ENCODE data around the gene PRXL2A.

The PRXL2A gene

GRCh38 chr10:80412486-80412885 lies 4.1 kb downstream of the PRXL2A start:
- ChIA-PET CTCF (interaction anchor here (0.6 to 1.3 kb wide), 2 partner anchors 30 to 113 kb away, joined by 3 to 4 read pairs; no protein-coding TSS in a partner anchor), POLR2A (no interaction called here)
- no peak overlapping the region for H3K27ac ChIP-seq (ENCODE audit: extremely low read depth, low read depth, low read length)

GRCh38 chr10:80413271-80413996 lies 5.1 kb downstream of the PRXL2A start:
- no peaks in the 10 kb centered on the region for H3K9me3 ChIP-seq (ENCODE audit: control insufficient read depth, insufficient read depth, low read depth, low read length)
- H3K4me1 ChIP-seq (ENCODE audit: control insufficient read depth, insufficient read depth, low read length): peaks cover 54% of the 10 kb centered on the region
- peak overlapping the region; percentile 44; the same call in 1 of the 2 replicates for H3K27ac ChIP-seq (ENCODE audit: extremely low read depth, low read depth, low read length)
- ChIA-PET POLR2A (no interaction called here), CTCF (no interaction called here)
- H3K36me3 ChIP-seq (ENCODE audit: control insufficient read depth in 2 of 2, insufficient read depth in 1 of 2, low read length in 2 of 2): peaks cover 0 to 9% of the 10 kb centered on the region in 2 experiments; a peak in 2 of 3 replicates
- H3K4me3 ChIP-seq (ENCODE audit: low read depth, low read length): no peak overlapping the region
- TF ChIP-seq, protein P1, sequence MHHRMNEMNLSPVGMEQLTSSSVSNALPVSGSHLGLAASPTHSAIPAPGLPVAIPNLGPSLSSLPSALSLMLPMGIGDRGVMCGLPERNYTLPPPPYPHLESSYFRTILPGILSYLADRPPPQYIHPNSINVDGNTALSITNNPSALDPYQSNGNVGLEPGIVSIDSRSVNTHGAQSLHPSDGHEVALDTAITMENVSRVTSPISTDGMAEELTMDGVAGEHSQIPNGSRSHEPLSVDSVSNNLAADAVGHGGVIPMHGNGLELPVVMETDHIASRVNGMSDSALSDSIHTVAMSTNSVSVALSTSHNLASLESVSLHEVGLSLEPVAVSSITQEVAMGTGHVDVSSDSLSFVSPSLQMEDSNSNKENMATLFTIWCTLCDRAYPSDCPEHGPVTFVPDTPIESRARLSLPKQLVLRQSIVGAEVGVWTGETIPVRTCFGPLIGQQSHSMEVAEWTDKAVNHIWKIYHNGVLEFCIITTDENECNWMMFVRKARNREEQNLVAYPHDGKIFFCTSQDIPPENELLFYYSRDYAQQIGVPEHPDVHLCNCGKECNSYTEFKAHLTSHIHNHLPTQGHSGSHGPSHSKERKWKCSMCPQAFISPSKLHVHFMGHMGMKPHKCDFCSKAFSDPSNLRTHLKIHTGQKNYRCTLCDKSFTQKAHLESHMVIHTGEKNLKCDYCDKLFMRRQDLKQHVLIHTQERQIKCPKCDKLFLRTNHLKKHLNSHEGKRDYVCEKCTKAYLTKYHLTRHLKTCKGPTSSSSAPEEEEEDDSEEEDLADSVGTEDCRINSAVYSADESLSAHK (tag by site-specific recombination; IDR thresholded peaks at IDR 0.05): no peak
- TF ChIP-seq ZBTB48 (tag by site-specific recombination; IDR thresholded peaks at IDR 0.05) (peak; percentile 66), EGR2 (tag by site-specific recombination; IDR thresholded peaks at IDR 0.05; ENCODE audit: low read depth) (peak; percentile 59), ZNF791 (tag by site-specific recombination; IDR thresholded peaks at IDR 0.05) (no peak), ZNF707 (tag by site-specific recombination; IDR thresholded peaks at IDR 0.05) (no peak), ZNF514 (tag by site-specific recombination; IDR thresholded peaks at IDR 0.05) (no peak), YY2 (tag by site-specific recombination; IDR thresholded peaks at IDR 0.05) (no peak), ZNF670 (tag by site-specific recombination; IDR thresholded peaks at IDR 0.05; ENCODE audit: low read depth) (no peak), ZNF354C (tag by site-specific recombination; IDR thresholded peaks at IDR 0.05; ENCODE audit: borderline replicate concordance, low read depth) (no peak), GLIS1 (tag by site-specific recombination; IDR thresholded peaks at IDR 0.05) (peak; percentile 77), ZNF19 (tag by site-specific recombination; IDR thresholded peaks at IDR 0.05; ENCODE audit: low read depth) (no peak), ZNF311 (tag by site-specific recombination; IDR thresholded peaks at IDR 0.05; ENCODE audit: borderline replicate concordance) (no peak), ZNF223 (tag by site-specific recombination; IDR thresholded peaks at IDR 0.05) (no peak), ZNF433 (tag by site-specific recombination; IDR thresholded peaks at IDR 0.05; ENCODE audit: low read depth) (no peak), HOXD13 (CRISPR knock-in tag; IDR thresholded peaks at IDR 0.05; ENCODE audit: borderline replicate concordance) (no peak), ZFHX2 (tag by site-specific recombination; conservative IDR thresholded peaks at IDR 0.05) (peak; percentile 75), ZNF660 (tag by site-specific recombination; IDR thresholded peaks at IDR 0.05) (0 out of 2 replicates have a peak, but pooled peaks have one; percentile 15), SCRT1 (tag by site-specific recombination; IDR thresholded peaks at IDR 0.05; ENCODE audit: borderline replicate concordance) (no peak), HOXA7 (CRISPR knock-in tag; IDR thresholded peaks at IDR 0.05; ENCODE audit: borderline replicate concordance) (no peak), FEZF1 (tag by site-specific recombination; IDR thresholded peaks at IDR 0.05) (peak; percentile 99)
- TF ChIP-seq, protein P2, sequence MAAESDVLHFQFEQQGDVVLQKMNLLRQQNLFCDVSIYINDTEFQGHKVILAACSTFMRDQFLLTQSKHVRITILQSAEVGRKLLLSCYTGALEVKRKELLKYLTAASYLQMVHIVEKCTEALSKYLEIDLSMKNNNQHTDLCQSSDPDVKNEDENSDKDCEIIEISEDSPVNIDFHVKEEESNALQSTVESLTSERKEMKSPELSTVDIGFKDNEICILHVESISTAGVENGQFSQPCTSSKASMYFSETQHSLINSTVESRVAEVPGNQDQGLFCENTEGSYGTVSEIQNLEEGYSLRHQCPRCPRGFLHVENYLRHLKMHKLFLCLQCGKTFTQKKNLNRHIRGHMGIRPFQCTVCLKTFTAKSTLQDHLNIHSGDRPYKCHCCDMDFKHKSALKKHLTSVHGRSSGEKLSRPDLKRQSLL (tag by site-specific recombination; IDR thresholded peaks at IDR 0.05): no peak
- TF ChIP-seq, protein P3, sequence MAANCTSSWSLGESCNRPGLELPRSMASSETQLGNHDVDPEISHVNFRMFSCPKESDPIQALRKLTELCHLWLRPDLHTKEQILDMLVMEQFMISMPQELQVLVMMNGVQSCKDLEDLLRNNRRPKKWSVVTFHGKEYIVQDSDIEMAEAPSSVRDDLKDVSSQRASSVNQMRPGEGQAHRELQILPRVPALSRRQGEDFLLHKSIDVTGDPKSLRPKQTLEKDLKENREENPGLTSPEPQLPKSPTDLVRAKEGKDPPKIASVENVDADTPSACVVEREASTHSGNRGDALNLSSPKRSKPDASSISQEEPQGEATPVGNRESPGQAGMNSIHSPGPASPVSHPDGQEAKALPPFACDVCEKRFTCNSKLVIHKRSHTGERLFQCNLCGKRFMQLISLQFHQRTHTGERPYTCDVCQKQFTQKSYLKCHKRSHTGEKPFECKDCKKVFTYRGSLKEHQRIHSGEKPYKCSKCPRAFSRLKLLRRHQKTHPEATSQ (tag by site-specific recombination; IDR thresholded peaks at IDR 0.05): no peak
- TF ChIP-seq, protein P4, sequence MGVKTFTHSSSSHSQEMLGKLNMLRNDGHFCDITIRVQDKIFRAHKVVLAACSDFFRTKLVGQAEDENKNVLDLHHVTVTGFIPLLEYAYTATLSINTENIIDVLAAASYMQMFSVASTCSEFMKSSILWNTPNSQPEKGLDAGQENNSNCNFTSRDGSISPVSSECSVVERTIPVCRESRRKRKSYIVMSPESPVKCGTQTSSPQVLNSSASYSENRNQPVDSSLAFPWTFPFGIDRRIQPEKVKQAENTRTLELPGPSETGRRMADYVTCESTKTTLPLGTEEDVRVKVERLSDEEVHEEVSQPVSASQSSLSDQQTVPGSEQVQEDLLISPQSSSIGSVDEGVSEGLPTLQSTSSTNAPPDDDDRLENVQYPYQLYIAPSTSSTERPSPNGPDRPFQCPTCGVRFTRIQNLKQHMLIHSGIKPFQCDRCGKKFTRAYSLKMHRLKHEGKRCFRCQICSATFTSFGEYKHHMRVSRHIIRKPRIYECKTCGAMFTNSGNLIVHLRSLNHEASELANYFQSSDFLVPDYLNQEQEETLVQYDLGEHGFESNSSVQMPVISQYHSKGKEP (tag by site-specific recombination; IDR thresholded peaks at IDR 0.05): peak; percentile 73

More at GRCh38 chr10:80412486-80412885, 4.1 kb downstream of the PRXL2A start:
- H3K4me3 ChIP-seq (ENCODE audit: low read depth, low read length): no peak overlapping the region
- peaks cover 50% of the 10 kb centered on the region for H3K4me1 ChIP-seq (ENCODE audit: control insufficient read depth, insufficient read depth, low read length)
- H3K9me3 ChIP-seq (ENCODE audit: control insufficient read depth, insufficient read depth, low read depth, low read length): no peaks in the 10 kb centered on the region
- H3K36me3 ChIP-seq (ENCODE audit: control insufficient read depth in 2 of 2, insufficient read depth in 1 of 2, low read length in 2 of 2): peaks cover 0 to 9% of the 10 kb centered on the region in 2 experiments; a peak in 2 of 3 replicates
- TF ChIP-seq, protein P5, sequence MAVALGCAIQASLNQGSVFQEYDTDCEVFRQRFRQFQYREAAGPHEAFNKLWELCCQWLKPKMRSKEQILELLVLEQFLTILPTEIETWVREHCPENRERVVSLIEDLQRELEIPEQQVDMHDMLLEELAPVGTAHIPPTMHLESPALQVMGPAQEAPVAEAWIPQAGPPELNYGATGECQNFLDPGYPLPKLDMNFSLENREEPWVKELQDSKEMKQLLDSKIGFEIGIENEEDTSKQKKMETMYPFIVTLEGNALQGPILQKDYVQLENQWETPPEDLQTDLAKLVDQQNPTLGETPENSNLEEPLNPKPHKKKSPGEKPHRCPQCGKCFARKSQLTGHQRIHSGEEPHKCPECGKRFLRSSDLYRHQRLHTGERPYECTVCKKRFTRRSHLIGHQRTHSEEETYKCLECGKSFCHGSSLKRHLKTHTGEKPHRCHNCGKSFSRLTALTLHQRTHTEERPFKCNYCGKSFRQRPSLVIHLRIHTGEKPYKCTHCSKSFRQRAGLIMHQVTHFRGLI (tag by site-specific recombination; IDR thresholded peaks at IDR 0.05): 0 out of 2 replicates have a peak, but pooled peaks have one; percentile 24
- no peak for TF ChIP-seq ZNF16 (tag by site-specific recombination; IDR thresholded peaks at IDR 0.05; ENCODE audit: low read depth)
